ENCODE data around the gene JMJD7. TPM values are rescaled to one million over a fixed set of nuclear protein-coding genes. Genes with fewer than 3 reads are reported as not detected.

Gene JMJD7
- total RNA-seq, 4 donors from 2014 or later, result 20.4 to 36.9 (median 30.5) TPM

DNA sequence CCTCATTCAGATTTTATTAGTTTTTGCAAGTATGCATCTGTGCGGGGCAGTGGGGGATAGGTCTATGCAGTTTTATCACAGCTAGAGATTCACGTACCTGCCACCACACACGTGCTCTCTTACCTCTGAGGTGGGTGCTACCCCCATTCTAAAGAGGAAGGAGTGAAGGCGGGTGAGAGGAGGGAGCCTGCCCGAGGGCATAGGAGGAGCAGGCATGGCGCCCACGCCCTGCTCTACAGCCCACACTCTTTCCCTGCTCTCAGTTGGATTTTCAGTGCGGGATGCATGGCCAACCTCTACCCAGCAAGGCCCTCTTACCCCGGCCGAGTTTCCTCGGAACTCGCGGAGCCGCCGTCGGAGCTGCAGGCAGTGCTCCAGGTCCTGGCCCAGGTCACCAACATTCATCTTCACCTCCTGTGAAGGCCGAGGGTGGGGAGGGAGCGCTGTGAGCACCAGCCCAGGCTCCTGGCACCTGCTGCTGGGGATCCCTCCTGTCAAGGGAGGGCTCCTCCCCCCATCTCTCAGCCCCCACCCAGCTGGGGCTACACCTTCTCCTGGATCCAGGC lies 37.7 kb downstream of the JMJD7 start:
- Histone ChIP-seq H3K27ac (no peak overlapping the region), H3K27me3 (peaks cover 0 to under 1% (median 0%) of the 10 kb centered on the region in 4 donors), H3K9me3 (no peaks in the 10 kb centered on the region), H3K36me3 (no peaks in the 10 kb centered on the region), H3K4me3 (no peak overlapping the region), H3K4me1 (peaks cover 0 to 21% (median 11%) of the 10 kb centered on the region in 3 donors)
- intact Hi-C loops (cut with DNase I), result no loop called here
- DNase-seq, result no peak
- 69 to 81% methylated on average over 4 to 11 of the region's 18 CpGs for WGBS, 2 donors
- TF ChIP-seq, protein P1, sequence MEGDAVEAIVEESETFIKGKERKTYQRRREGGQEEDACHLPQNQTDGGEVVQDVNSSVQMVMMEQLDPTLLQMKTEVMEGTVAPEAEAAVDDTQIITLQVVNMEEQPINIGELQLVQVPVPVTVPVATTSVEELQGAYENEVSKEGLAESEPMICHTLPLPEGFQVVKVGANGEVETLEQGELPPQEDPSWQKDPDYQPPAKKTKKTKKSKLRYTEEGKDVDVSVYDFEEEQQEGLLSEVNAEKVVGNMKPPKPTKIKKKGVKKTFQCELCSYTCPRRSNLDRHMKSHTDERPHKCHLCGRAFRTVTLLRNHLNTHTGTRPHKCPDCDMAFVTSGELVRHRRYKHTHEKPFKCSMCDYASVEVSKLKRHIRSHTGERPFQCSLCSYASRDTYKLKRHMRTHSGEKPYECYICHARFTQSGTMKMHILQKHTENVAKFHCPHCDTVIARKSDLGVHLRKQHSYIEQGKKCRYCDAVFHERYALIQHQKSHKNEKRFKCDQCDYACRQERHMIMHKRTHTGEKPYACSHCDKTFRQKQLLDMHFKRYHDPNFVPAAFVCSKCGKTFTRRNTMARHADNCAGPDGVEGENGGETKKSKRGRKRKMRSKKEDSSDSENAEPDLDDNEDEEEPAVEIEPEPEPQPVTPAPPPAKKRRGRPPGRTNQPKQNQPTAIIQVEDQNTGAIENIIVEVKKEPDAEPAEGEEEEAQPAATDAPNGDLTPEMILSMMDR (IDR thresholded peaks at IDR 0.05), result no peak
- TF ChIP-seq POLR2A (IDR thresholded peaks at IDR 0.05), result no peak

DNA sequence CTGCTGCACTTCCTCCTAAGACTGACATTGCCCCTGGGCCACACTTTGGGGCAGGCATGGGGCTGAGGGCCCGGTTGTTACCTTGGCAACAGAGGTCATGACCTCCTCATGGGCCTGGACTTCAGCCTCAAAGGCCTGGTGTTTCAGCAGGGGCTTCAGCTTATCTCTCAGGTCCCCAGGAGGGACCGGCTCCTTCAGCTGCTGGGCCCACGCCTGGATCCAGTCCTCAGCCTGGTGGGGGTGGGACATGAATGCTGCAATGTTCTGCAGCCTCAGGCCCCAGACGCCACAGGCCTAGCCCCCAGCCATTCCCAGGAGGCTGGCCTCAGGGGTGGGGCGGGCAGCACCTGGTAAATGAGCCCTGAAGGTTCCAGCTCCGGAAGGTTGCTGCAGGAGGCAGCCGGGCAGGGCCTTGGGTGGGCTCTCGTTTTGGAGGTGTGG lies 38.4 kb downstream of the JMJD7 start:
- Histone ChIP-seq H3K4me1 (peaks cover 0 to 25% (median 17%) of the 10 kb centered on the region in 3 donors), H3K9me3 (no peaks in the 10 kb centered on the region), H3K4me3 (no peak overlapping the region), H3K36me3 (no peaks in the 10 kb centered on the region), H3K27ac (no peak overlapping the region), H3K27me3 (no peaks in the 10 kb centered on the region)
- intact Hi-C loops (cut with DNase I), result no loop called here
- WGBS, 2 donors, result no CpG with 5 or more reads among the region's 8 CpGs
- DNase-seq, result no peak
- TF ChIP-seq, protein P1 (IDR thresholded peaks at IDR 0.05), result no peak
- TF ChIP-seq POLR2A (IDR thresholded peaks at IDR 0.05), result no peak

DNA sequence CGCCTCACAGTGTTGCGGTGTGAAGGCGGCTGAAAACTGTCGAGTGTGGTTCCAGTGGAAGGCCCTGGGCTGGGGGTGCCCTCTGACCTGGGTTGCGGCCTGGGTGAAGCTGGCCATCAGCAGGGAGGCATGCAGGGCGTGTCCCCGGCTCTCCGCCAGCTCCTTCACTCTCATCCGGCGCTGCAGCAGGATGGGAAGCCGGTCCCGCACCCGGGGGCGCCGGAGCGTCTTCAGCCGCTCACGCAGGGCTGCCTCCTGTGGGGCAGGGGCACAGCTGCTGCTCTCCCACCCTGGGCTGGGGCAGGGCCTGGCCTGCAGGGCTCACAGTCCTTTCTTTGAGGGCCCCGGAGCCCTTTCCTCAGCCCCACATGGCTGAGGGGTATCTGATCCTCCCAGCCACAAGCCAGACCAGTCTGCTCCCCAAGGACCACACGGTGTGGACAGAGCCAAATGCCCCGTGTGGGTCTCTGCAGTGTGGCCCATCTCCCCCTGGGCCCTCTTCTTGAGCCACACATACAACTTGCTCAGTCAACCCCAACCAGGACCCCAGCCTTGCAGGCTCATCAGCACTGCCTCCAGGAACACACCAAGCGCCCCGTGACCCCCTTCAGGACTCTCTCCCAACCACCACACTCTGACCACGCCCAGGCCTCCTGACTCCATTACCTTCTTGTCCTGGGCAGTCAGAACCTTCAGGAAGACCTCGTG lies 39.1 kb downstream of the JMJD7 start:
- intact Hi-C loops (cut with DNase I), result no loop called here
- no peak for DNase-seq
- 33 to 85% methylated on average over 3 to 4 of the region's 25 CpGs for WGBS, 2 donors

DNA sequence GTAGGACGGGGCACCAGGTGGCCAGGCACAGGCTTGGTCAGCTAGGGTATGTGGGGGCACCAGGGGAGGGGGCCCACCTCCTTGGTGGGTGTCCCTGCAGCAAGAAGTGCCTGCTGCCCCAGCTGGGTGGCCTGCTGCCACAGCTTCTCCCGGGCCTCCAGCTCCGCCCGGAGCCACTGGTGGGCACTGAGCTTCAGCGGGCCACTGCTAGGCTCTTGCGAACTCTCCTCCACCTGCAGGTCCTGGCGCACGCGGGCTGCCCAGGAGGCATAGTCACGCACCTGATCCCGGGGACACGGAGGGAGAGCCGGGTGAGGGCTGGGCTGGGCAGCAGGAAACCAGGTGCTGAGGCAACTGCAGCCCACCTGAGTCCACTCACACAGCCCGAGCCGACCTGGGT lies 40.4 kb downstream of the JMJD7 start:
- Histone ChIP-seq H3K9me3 (no peaks in the 10 kb centered on the region), H3K4me3 (no peak overlapping the region), H3K36me3 (no peaks in the 10 kb centered on the region), H3K27me3 (no peaks in the 10 kb centered on the region), H3K27ac (no peak overlapping the region), H3K4me1 (peaks cover 0 to 38% (median 17%) of the 10 kb centered on the region in 3 donors)
- intact Hi-C loops (cut with DNase I), result no loop called here
- no peak for DNase-seq
- TF ChIP-seq, protein P1 (IDR thresholded peaks at IDR 0.05), result no peak
- TF ChIP-seq POLR2A (IDR thresholded peaks at IDR 0.05), result no peak
- 70 to 95% methylated on average over 5 to 9 of the region's 15 CpGs for WGBS, 2 donors

More for the DNA sequence above, 39.1 kb downstream of the JMJD7 start:
- H3K36me3 ChIP-seq, result no peaks in the 10 kb centered on the region
- no peaks in the 10 kb centered on the region for H3K27me3 ChIP-seq
- H3K4me1 ChIP-seq, result peaks cover 0 to 26% (median 17%) of the 10 kb centered on the region in 3 donors
- no peak overlapping the region for H3K4me3 ChIP-seq
- TF ChIP-seq POLR2A (IDR thresholded peaks at IDR 0.05), result no peak
- TF ChIP-seq, protein P1 (IDR thresholded peaks at IDR 0.05), result no peak
- H3K9me3 ChIP-seq, result no peaks in the 10 kb centered on the region
- H3K27ac ChIP-seq, result no peak overlapping the region
